GM23338 (cell line): ENCODE results near the gene GSX2. TPM values are rescaled to one million over a fixed set of nuclear protein-coding genes. Genes with fewer than 3 reads are reported as not detected.
"Not testable (repeated sequence)": the region's sequence is repeated elsewhere in the genome, so short reads cannot be mapped to it uniquely, and the experiment has no call there.

Experiments used
- ATAC-seq: fragments of 200-7000 bp; cut with Tn5 transposase; 3 replicates; pipeline ENCODE4 v1.9.1; 2020
- DNase-seq: peaks from one replicate; pipeline ENCODE4 v3.0.0-alpha.2; 2015; ENCODE audit warnings: low spot score
- H2AFZ ChIP-seq: fragments of 200-600 bp; sonication (generic); 2 replicates; pipeline ENCODE4 v1.8.0; 2016; ENCODE audit warnings: antibody characterized with exemption, mild to moderate bottlenecking, moderate library complexity
- H3F3A ChIP-seq: fragments of 200-600 bp; sonication (generic); replicated peaks from 2 replicates; pipeline ENCODE4 v1.8.0; 2017; ENCODE audit warnings: antibody characterized with exemption, mixed run types, low read depth
- H3K27ac ChIP-seq: fragments of 200-600 bp; sonication (generic); 2 replicates; pipeline ENCODE4 v1.6.1; 2016; ENCODE audit warnings: low read depth
- H3K27me3 ChIP-seq: fragments of 200-600 bp; sonication (generic); 2 replicates; pipeline ENCODE4 v1.8.0; 2016; ENCODE audit warnings: mild to moderate bottlenecking, mixed run types, moderate library complexity; ENCODE audit not compliant: insufficient read depth
- H3K36me3 ChIP-seq: fragments of 200-600 bp; sonication (generic); 2 replicates; pipeline ENCODE4 v1.8.0; 2016; ENCODE audit warnings: mild to moderate bottlenecking; ENCODE audit not compliant: insufficient read depth
- H3K4me1 ChIP-seq: fragments of 200-600 bp; sonication (generic); 2 replicates; pipeline ENCODE4 v1.8.0; 2016; ENCODE audit warnings: mild to moderate bottlenecking, moderate library complexity; ENCODE audit not compliant: insufficient read depth
- H3K4me2 ChIP-seq: fragments of 200-600 bp; sonication (generic); 2 replicates; pipeline ENCODE4 v1.7.1; 2017; ENCODE audit warnings: mixed run types
- H3K4me3 ChIP-seq: fragments of 200-600 bp; sonication (generic); 2 replicates; pipeline ENCODE4 v1.6.1; 2016; ENCODE audit warnings: mixed run types
- H3K79me2 ChIP-seq: fragments of 200-600 bp; sonication (generic); replicated peaks from 2 replicates; pipeline ENCODE4 v1.8.0; 2017; ENCODE audit warnings: mild to moderate bottlenecking; ENCODE audit not compliant: insufficient read depth
- H3K9me2 ChIP-seq: fragments of 200-600 bp; sonication (generic); 2 replicates; pipeline ENCODE4 v1.8.0; 2017; ENCODE audit not compliant: insufficient read depth
- H4K20me1 ChIP-seq: fragments of 200-600 bp; sonication (generic); replicated peaks from 2 replicates; pipeline ENCODE4 v1.8.0; 2017; ENCODE audit warnings: mild to moderate bottlenecking; ENCODE audit not compliant: insufficient read depth
- H3K27ac Mint-ChIP-seq: 2 replicates; pipeline ENCODE4 v1.8.0; 2020; ENCODE audit warnings: inconsistent platforms, mild to moderate bottlenecking, moderate library complexity, mixed read lengths
- H3K27me3 Mint-ChIP-seq: 3 replicates; pipeline ENCODE4 v1.8.0; 2022; ENCODE audit warnings: low read depth, mild to moderate bottlenecking, moderate library complexity, mixed read lengths, inconsistent platforms; ENCODE audit not compliant: insufficient read depth, poor library complexity
- H3K36me3 Mint-ChIP-seq: 3 replicates; pipeline ENCODE4 v1.8.0; 2021; ENCODE audit warnings: low read depth, mild to moderate bottlenecking, inconsistent platforms, moderate library complexity, mixed read lengths
- H3K4me1 Mint-ChIP-seq: 3 replicates; pipeline ENCODE4 v1.8.0; 2020; ENCODE audit warnings: mild to moderate bottlenecking, inconsistent platforms, mixed read lengths
- H3K4me3 Mint-ChIP-seq: 3 replicates; pipeline ENCODE4 v1.8.0; 2021; ENCODE audit warnings: moderate library complexity, mild to moderate bottlenecking, inconsistent platforms, mixed read lengths
- H3K9me3 Mint-ChIP-seq: 3 replicates; pipeline ENCODE4 v1.8.0; 2020; ENCODE audit warnings: moderate library complexity, mild to moderate bottlenecking, inconsistent platforms, mixed read lengths
- CREB1 ChIP-seq: fragments of 250-450 bp; sonication (Bioruptor Pico); IDR thresholded peaks from 2 replicates; pipeline ENCODE4 v1.5.0; 2020; ENCODE audit warnings: low read depth, mild to moderate bottlenecking, moderate library complexity
- CTCF ChIP-seq, 2 experiments: fragments of 200-600 bp in 1 of 2; sonication (generic) in 1 of 2; conservative IDR thresholded peaks; 2 replicates each; pipeline versions ENCODE4 v1.5.1 to v1.6.1; 2016 to 2017; ENCODE audit warnings: antibody characterized with exemption in 2 of 2, low read depth in 2 of 2, mild to moderate bottlenecking in 2 of 2, moderate library complexity in 1 of 2
- EZH2 ChIP-seq: fragments of 200-600 bp; sonication (generic); IDR thresholded peaks from one replicate; pipeline ENCODE4 v1.8.0; 2017; ENCODE audit warnings: antibody characterized with exemption, mild to moderate bottlenecking, low read depth; ENCODE audit not compliant: unreplicated experiment
- EZH2phosphoT487 ChIP-seq: fragments of 200-600 bp; sonication (generic); IDR thresholded peaks from one replicate; pipeline ENCODE4 v1.8.1; 2018; ENCODE audit warnings: antibody characterized with exemption; ENCODE audit not compliant: unreplicated experiment
- JUNB ChIP-seq: IDR thresholded peaks from one replicate; pipeline ENCODE4 v1.6.1; 2016; ENCODE audit warnings: antibody characterized with exemption; ENCODE audit not compliant: unreplicated experiment
- NANOG ChIP-seq: IDR thresholded peaks from 2 replicates; pipeline ENCODE4 v1.6.1; 2016; ENCODE audit warnings: antibody characterized with exemption, borderline replicate concordance
- POLR2AphosphoS5 ChIP-seq: IDR thresholded peaks from 2 replicates; pipeline ENCODE4 v1.6.1; 2016; ENCODE audit warnings: antibody characterized with exemption, low read depth
- REST ChIP-seq: IDR thresholded peaks from one replicate; pipeline ENCODE4 v1.6.1; 2018; ENCODE audit warnings: antibody characterized with exemption; ENCODE audit not compliant: unreplicated experiment
- STAT1 ChIP-seq: IDR thresholded peaks from one replicate; pipeline ENCODE4 v1.6.1; 2016; ENCODE audit warnings: antibody characterized with exemption; ENCODE audit not compliant: unreplicated experiment
- ZNF114 ChIP-seq: fragments of 250-450 bp; sonication (Bioruptor Pico); IDR thresholded peaks from 2 replicates; pipeline ENCODE4 v1.5.0; 2020; ENCODE audit warnings: mild to moderate bottlenecking, moderate library complexity
- ZNF331 ChIP-seq: fragments of 250-450 bp; sonication (Bioruptor Pico); IDR thresholded peaks from 2 replicates; pipeline ENCODE4 v1.5.0; 2020; ENCODE audit warnings: low read depth, mild to moderate bottlenecking, moderate library complexity
- polyA plus RNA-seq: library from polyadenylated mRNA; unstranded; fragments of >200 nt; fragmentation: Nextera tagmentation; extraction: Ambion mirVana; gene quantifications from 2 replicates; pipeline ENCODE4 v1.2.1, GENCODE V29; 2016
- total RNA-seq: library from RNA; depleted of rRNA; stranded (reverse); fragments of >200 nt; shearing (Covaris generic); gene quantifications from 2 replicates; pipeline ENCODE4 v1.2.3, GENCODE V29; 2014

The GSX2 gene
- total and polyA plus RNA-seq, 2 experiments from 2014 or later, result 0.34 TPM; not detected in 1

GRCh38 chr4:54050214-54050904 is 49.6 kb upstream of the GSX2 start (continued):
- TF ChIP-seq JUNB (no peak), POLR2AphosphoS5 (no peak), ZNF331 (CRISPR knock-in tag) (no peak), NANOG (no peak), REST (no peak), EZH2phosphoT487 (no peak), CTCF (conservative IDR thresholded peaks at IDR 0.05; ENCODE audit: low read depth in 2 of 2) (no peak), STAT1 (no peak), EZH2 (no peak), CREB1 (CRISPR knock-in tag) (no peak), ZNF114 (no peak)

- H3K27ac ChIP-seq, H3K4me2 ChIP-seq, H3K4me1 ChIP-seq, H3K36me3 ChIP-seq, ATAC-seq, H3K4me3 ChIP-seq, H3F3A ChIP-seq, H3K27me3 Mint-ChIP-seq, H4K20me1 ChIP-seq, H3K27me3 ChIP-seq, H3K9me2 ChIP-seq, H3K36me3 Mint-ChIP-seq, H3K27ac Mint-ChIP-seq, H3K4me3 Mint-ChIP-seq, H2AFZ ChIP-seq, DNase-seq, H3K9me3 Mint-ChIP-seq: not testable (repeated sequence)
- peaks cover 12% of the 10 kb centered on the region; the same call in 2 of the 3 replicates for H3K4me1 Mint-ChIP-seq
- H3K79me2 ChIP-seq, result peaks cover 76% of the 10 kb centered on the region
Observed at GRCh38 chr4:54053322-54053721, 46.6 kb upstream of the GSX2 start.
